Sigmoid colon (tissue), 4 donors: ENCODE results near the gene GIGYF2.
"Not testable (repeated sequence)": the region's sequence is repeated elsewhere in the genome, so short reads cannot be mapped to it uniquely, and the experiment has no call there.

Source experiments
- CTCF ChIP-seq, 4 experiments: fragments of 450-650 bp in 3 of 4; fragments of 200-600 bp in 1 of 4; IDR thresholded peaks; one replicate each; pipeline ENCODE4 v1.5.1; 2016 to 2019; ENCODE audit warnings: antibody characterized with exemption in 4 of 4, mild to moderate bottlenecking in 3 of 4, moderate library complexity in 2 of 4
- EP300 ChIP-seq, 4 donors: sonication (generic); formaldehyde crosslinking; IDR thresholded peaks; one replicate each; pipeline ENCODE4 v1.6.1; 2017; ENCODE audit warnings: antibody characterized with exemption in 4 of 4
- POLR2A ChIP-seq, 2 donors: fragments of 450-650 bp; IDR thresholded peaks; one replicate each; pipeline ENCODE4 v1.6.1; 2016; ENCODE audit warnings: antibody characterized with exemption in 2 of 2, mild to moderate bottlenecking in 2 of 2, moderate library complexity in 2 of 2
- POLR2AphosphoS5 ChIP-seq, 4 donors: sonication (generic); formaldehyde crosslinking; IDR thresholded peaks; one replicate each; pipeline ENCODE4 v1.6.1; 2017; ENCODE audit warnings: antibody characterized with exemption in 4 of 4

GRCh38 chr2:232685391-232685790 lies 11.7 kb upstream of the GIGYF2 start:
- not testable (repeated sequence) for TF ChIP-seq CTCF, POLR2AphosphoS5, POLR2A, EP300 (IDR thresholded peaks at IDR 0.05)
